Liver (tissue), 9 donors: ENCODE results near the gene ANKRD42. TPM values are rescaled to one million over a fixed set of nuclear protein-coding genes. Genes with fewer than 3 reads are reported as not detected.

Experiments
- DNase-seq: peaks from one replicate; pipeline ENCODE4 v3.0.0-alpha.2; 2017; ENCODE audit warnings: low spot score
- H3K27ac ChIP-seq, 2 donors: one replicate each; pipeline ENCODE4 v1.7.0; 2013; ENCODE audit warnings: inconsistent platforms in 2 of 2, low read length in 2 of 2, control low read depth in 1 of 2, low read depth in 1 of 2, mild to moderate bottlenecking in 1 of 2
- H3K27me3 ChIP-seq, 4 donors: one replicate each; pipeline versions ENCODE4 v1.6.1 to v1.7.0; 2013; ENCODE audit warnings: low read length in 3 of 4, inconsistent platforms in 1 of 4, mild to moderate bottlenecking in 1 of 4, moderate library complexity in 1 of 4; ENCODE audit not compliant: control insufficient read depth in 4 of 4, insufficient read depth in 4 of 4
- H3K36me3 ChIP-seq, 4 donors: one replicate each; pipeline versions ENCODE4 v1.6.1 to v1.7.0; 2013; ENCODE audit warnings: low read length in 3 of 4, mild to moderate bottlenecking in 3 of 4, low read depth in 1 of 4, moderate library complexity in 1 of 4; ENCODE audit not compliant: control insufficient read depth in 4 of 4, insufficient read depth in 3 of 4
- H3K4me1 ChIP-seq, 4 donors: one replicate each; pipeline versions ENCODE4 v1.6.1 to v1.7.0; 2013; ENCODE audit warnings: low read length in 3 of 4, mild to moderate bottlenecking in 3 of 4, moderate library complexity in 1 of 4; ENCODE audit not compliant: control insufficient read depth in 4 of 4, insufficient read depth in 4 of 4
- H3K4me3 ChIP-seq, 3 donors: one replicate each; pipeline versions ENCODE4 v1.6.1 to v1.7.0; 2013; ENCODE audit warnings: low read length in 3 of 3, control low read depth in 1 of 3, low read depth in 1 of 3, mild to moderate bottlenecking in 1 of 3
- H3K9ac ChIP-seq, 2 donors: one replicate each; pipeline ENCODE4 v1.7.0; 2013; ENCODE audit warnings: low read length in 2 of 2, mild to moderate bottlenecking in 2 of 2, moderate library complexity in 2 of 2, control low read depth in 1 of 2, low read depth in 1 of 2
- H3K9me3 ChIP-seq, 4 donors: one replicate each; pipeline versions ENCODE4 v1.6.1 to v1.7.0; 2013; ENCODE audit warnings: low read length in 3 of 4; ENCODE audit not compliant: control insufficient read depth in 4 of 4
- ATF3 ChIP-seq: IDR thresholded peaks from 2 replicates; pipeline ENCODE4 v1.6.1; 2016; ENCODE audit warnings: antibody characterized with exemption
- CTCF ChIP-seq: fragments of 150-350 bp; IDR thresholded peaks from 2 replicates; pipeline ENCODE4 v1.5.1; 2017; ENCODE audit warnings: improper control_type of control experiment, low read depth, low read length; ENCODE audit not compliant: missing input control
- EGR1 ChIP-seq, 2 donors: IDR thresholded peaks; 2 replicates each; pipeline ENCODE4 v1.6.1; 2016 to 2018; ENCODE audit warnings: antibody characterized with exemption in 2 of 2, low read depth in 2 of 2
- FOXA1 ChIP-seq: IDR thresholded peaks from 2 replicates; pipeline ENCODE4 v1.6.1; 2016; ENCODE audit warnings: antibody characterized with exemption
- FOXA2 ChIP-seq: IDR thresholded peaks from 2 replicates; pipeline ENCODE4 v1.6.1; 2016; ENCODE audit warnings: antibody characterized with exemption
- GABPA ChIP-seq, 2 donors: IDR thresholded peaks in 1 of 2; conservative IDR thresholded peaks in 1 of 2; 2 replicates each; pipeline ENCODE4 v1.6.1; 2016; ENCODE audit warnings: antibody characterized with exemption in 2 of 2, mild to moderate bottlenecking in 1 of 2, moderate library complexity in 1 of 2
- HNF4A ChIP-seq, 2 donors: conservative IDR thresholded peaks; 2 replicates each; pipeline ENCODE4 v1.6.1; 2016; ENCODE audit warnings: antibody characterized with exemption in 2 of 2, mild to moderate bottlenecking in 2 of 2
- HNF4G ChIP-seq: IDR thresholded peaks from 2 replicates; pipeline ENCODE4 v1.6.1; 2016; ENCODE audit warnings: antibody characterized with exemption
- JUND ChIP-seq, 2 donors: IDR thresholded peaks; 2 replicates each; pipeline ENCODE4 v1.6.1; 2016; ENCODE audit warnings: antibody characterized with exemption in 2 of 2
- MAX ChIP-seq: IDR thresholded peaks from 2 replicates; pipeline ENCODE4 v1.6.1; 2016; ENCODE audit warnings: antibody characterized with exemption
- NR2F2 ChIP-seq: IDR thresholded peaks from 2 replicates; pipeline ENCODE4 v1.6.1; 2016; ENCODE audit warnings: antibody characterized with exemption
- RAD21 ChIP-seq, 2 donors: IDR thresholded peaks; 2 replicates each; pipeline ENCODE4 v1.6.1; 2016; ENCODE audit warnings: antibody characterized with exemption in 2 of 2, mild to moderate bottlenecking in 2 of 2
- REST ChIP-seq: IDR thresholded peaks from 2 replicates; pipeline ENCODE4 v1.6.1; 2016; ENCODE audit warnings: antibody characterized with exemption, mild to moderate bottlenecking
- RXRA ChIP-seq, 2 donors: IDR thresholded peaks; 2 replicates each; pipeline ENCODE4 v1.6.1; 2017 to 2018; ENCODE audit warnings: antibody characterized with exemption in 2 of 2, mild to moderate bottlenecking in 1 of 2
- SP1 ChIP-seq: IDR thresholded peaks from 2 replicates; pipeline ENCODE4 v1.6.1; 2018; ENCODE audit warnings: antibody characterized with exemption, mild to moderate bottlenecking
- TAF1 ChIP-seq: conservative IDR thresholded peaks from 2 replicates; pipeline ENCODE4 v1.6.1; 2016; ENCODE audit warnings: antibody characterized with exemption, mild to moderate bottlenecking
- YY1 ChIP-seq: IDR thresholded peaks from 2 replicates; pipeline ENCODE4 v1.6.1; 2016; ENCODE audit warnings: antibody characterized with exemption, mild to moderate bottlenecking
- ZBTB33 ChIP-seq: IDR thresholded peaks from 2 replicates; pipeline ENCODE4 v1.6.1; 2016; ENCODE audit warnings: antibody characterized with exemption
- WGBS: extraction: QIAGEN DNeasy Blood & Tissue Kit; methylation state at CpG from one replicate; pipeline ENCODE4 v1.1.7; 2013; 5-methylcytosine and 5-hydroxymethylcytosine counted together
- polyA plus RNA-seq, 2 donors: library from polyadenylated mRNA; stranded (reverse) in 1 of 2; unstranded in 1 of 2; fragments of 200-250 nt in 1 of 2; fragments of >200 nt in 1 of 2; fragmentation: Nextera tagmentation in 1 of 2; extraction: Ambion mirVana in 1 of 2; gene quantifications; one replicate each; pipeline versions ENCODE4 v1.2.1 to v1.2.3, GENCODE V29; 2013 to 2015
- total RNA-seq, 2 donors: library from RNA; depleted of rRNA; stranded (reverse); fragments of >200 nt; gene quantifications; one replicate each; pipeline ENCODE4 v1.2.3, GENCODE V29; 2014
- donor health status: healthy.
- donor health status: healthy.
- donor health status: healthy.
- donor health status: healthy.
- donor health status: healthy.

Gene ANKRD42
- total and polyA plus RNA-seq, 4 donors = 2.0 to 4.9 (median 2.4) TPM

- Histone ChIP-seq H3K36me3 (no peaks in the 10 kb centered on the region), H3K27ac (no peak overlapping the region), H3K4me3 (no peak overlapping the region), H3K4me1 (peaks cover 9 to 31% (median 18%) of the 10 kb centered on the region in 4 donors), H3K9ac (no peak overlapping the region), H3K27me3 (no peaks in the 10 kb centered on the region), H3K9me3 (no peaks in the 10 kb centered on the region)
- no peak for TF ChIP-seq GABPA (IDR thresholded peaks at IDR 0.05 in 1 of 2, conservative IDR thresholded peaks at IDR 0.05 in 1 of 2)
- TF ChIP-seq FOXA2 = no peak
- no peak for TF ChIP-seq ZBTB33
- TF ChIP-seq CTCF = no peak
- TF ChIP-seq YY1 = no peak
- TF ChIP-seq REST = no peak
- no peak for TF ChIP-seq JUND (IDR thresholded peaks at IDR 0.05)
- TF ChIP-seq RAD21 (IDR thresholded peaks at IDR 0.05) = no peak
- no peak for TF ChIP-seq EGR1 (IDR thresholded peaks at IDR 0.05; ENCODE audit: low read depth in 2 of 2)
- TF ChIP-seq HNF4A (conservative IDR thresholded peaks at IDR 0.05) = no peak
- no peak for TF ChIP-seq HNF4G
- TF ChIP-seq NR2F2 = no peak
- no peak for TF ChIP-seq MAX
- TF ChIP-seq TAF1 = no peak
- no peak for TF ChIP-seq ATF3
- no peak for TF ChIP-seq SP1
- TF ChIP-seq RXRA (IDR thresholded peaks at IDR 0.05) = no peak
- TF ChIP-seq FOXA1 = no peak
- 96% methylated on average over 6 of the region's 6 CpGs for WGBS
- DNase-seq = no peak
Observed at GRCh38 chr11:83287631-83288030, 94.1 kb downstream of the ANKRD42 start.
